ENCODE data around the gene MXI1.

MXI1 gene

GRCh38 chr10:110210674-110211464, 3.5 kb downstream of the MXI1 start:
- TF ChIP-seq CTCF (IDR thresholded peaks at IDR 0.05; ENCODE audit: low read depth, low read length), result no peak
- DNase-seq (ENCODE audit: extremely low read depth, low read depth), result peak; percentile 93

- no peak for DNase-seq (ENCODE audit: extremely low read depth, low read depth)
- no peak for TF ChIP-seq CTCF (IDR thresholded peaks at IDR 0.05; ENCODE audit: low read depth, low read length)
Measured at GRCh38 chr10:110211465-110211843, 4.0 kb downstream of the MXI1 start.

GRCh38 chr10:110212119-110213006, 5.0 kb downstream of the MXI1 start:
- TF ChIP-seq CTCF (IDR thresholded peaks at IDR 0.05; ENCODE audit: low read depth, low read length), result no peak
- DNase-seq (ENCODE audit: extremely low read depth, low read depth), result no peak

- DNase-seq (ENCODE audit: extremely low read depth, low read depth), result no peak
- no peak for TF ChIP-seq CTCF (IDR thresholded peaks at IDR 0.05; ENCODE audit: low read depth, low read length)
Measured at GRCh38 chr10:110214371-110214826, 7.0 kb downstream of the MXI1 start.

GRCh38 chr10:110215286-110216170, 8.1 kb downstream of the MXI1 start:
- DNase-seq (ENCODE audit: extremely low read depth, low read depth), result no peak
- TF ChIP-seq CTCF (IDR thresholded peaks at IDR 0.05; ENCODE audit: low read depth, low read length), result no peak

- no peak for TF ChIP-seq CTCF (IDR thresholded peaks at IDR 0.05; ENCODE audit: low read depth, low read length)
- no peak for DNase-seq (ENCODE audit: extremely low read depth, low read depth)
Measured at GRCh38 chr10:110216240-110216639, 8.8 kb downstream of the MXI1 start.

All from AG09319 (cell line).